GM21526 (cell line): ENCODE results near the gene CHRNA7.
"Not testable (repeated sequence)": the region's sequence is repeated elsewhere in the genome, so short reads cannot be mapped to it uniquely, and the experiment has no call there.

Source experiments
- ATAC-seq: cut with Tn5 transposase; IDR thresholded peaks from one replicate; pipeline ENCODE4 v1.9.1; 2021; ENCODE audit warnings: moderate library complexity; ENCODE audit not compliant: unreplicated experiment, low FRiP score

CHRNA7 gene

DNA sequence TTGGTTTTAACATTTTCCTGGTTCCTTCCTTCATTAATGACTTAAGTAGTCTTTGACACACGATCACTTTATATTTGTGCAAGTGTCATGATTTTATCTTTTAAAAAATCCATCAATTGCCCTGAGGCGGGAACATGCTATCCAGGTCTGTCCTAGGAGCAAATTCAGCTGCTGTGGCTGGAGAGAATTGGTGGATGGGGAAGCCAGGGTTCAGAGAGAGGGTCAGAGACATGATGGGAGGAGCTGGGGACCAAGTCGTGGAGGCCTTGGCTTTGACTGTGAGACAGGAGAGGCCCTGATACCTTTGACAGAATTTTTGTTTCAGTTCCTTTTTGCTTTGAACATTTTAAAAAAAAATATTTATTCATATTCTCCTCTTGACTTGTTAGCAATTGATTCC, 89.0 kb downstream of the CHRNA7 start:
- no peak for ATAC-seq

DNA sequence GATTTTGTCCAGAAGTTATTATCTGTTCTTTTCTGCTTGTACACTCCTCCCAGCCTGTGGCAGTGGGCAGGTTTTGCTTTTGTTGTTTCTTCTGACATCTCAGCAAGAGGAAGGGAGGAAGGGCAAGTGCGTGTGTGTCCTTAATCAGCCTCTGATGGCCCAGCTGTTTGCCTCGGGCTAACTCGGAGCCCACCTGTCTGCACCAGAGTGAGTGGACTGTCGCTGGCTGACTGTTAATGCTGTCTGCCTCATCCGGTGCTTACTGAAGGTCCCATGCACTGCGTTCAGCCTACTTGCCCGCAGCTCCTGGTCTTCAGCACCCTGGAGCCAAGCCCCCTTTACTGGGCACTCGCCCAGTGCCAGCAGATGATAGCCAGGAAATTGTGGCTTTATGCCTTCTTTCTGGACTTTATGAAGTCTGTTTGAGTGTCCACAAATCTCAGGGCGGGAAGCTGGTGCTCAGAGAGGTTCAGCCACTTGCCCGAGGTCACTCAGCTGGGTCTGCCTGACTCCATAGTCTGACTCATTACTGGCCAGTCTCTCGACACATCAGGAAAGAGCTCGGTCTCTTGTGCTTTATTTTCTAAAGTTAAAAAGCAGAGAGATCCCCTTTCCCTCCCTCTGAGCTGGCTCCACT, 89.5 kb downstream of the CHRNA7 start:
- no peak for ATAC-seq

DNA sequence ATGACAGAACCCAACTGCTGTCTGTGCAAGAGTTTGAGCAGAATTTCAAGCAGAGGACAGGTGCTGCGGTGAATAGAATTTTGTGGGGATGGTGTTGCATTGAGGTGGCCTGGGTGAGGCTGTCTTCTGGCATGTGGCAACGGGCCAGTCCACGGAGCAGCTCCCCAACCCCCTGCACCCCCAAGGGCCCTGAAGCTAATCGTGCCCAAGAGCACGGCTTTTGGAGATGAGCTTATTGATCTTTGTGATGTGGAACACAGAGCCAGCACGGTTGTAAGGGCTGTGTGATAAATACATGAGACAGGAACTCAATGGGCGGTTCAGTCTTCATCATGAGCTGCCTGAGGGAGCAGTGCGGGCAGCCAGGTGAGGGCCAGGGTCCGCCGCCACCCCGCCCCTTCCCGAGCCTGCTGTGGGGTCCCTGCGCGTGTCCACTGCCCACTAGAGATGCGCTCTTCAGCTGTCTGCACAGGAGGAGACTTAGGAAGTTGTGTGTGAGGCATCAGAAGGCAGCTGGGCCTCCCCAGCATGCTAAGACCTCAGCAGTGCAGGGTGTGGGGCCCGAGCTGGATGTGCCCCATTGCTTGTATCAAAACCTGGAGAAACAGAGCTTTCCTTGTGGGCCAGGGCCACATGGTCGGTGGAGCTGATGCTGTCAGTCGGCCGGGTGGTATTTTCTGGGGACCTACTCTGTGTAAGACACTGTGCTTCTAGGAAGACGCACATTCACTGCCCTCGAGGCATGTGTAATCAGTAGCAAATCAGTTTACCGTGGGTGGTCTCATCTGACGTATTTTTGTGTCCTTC, 90.5 kb downstream of the CHRNA7 start:
- no peak for ATAC-seq

DNA sequence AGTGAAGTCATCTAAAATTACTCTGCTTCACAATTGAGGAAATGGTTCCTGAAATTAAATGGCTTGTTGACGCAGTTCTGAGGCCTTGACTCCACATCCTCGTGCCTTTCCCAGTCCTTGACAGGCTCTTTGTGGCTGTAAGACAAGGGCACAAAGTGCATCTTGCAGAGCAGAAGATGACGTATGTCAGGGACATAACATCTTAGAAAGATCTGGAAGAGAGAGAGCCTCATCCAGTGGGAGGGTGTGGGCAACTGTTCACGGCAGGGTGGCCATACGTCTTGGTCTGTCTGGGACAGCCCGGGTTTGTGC, 91.0 kb downstream of the CHRNA7 start:
- ATAC-seq, result no peak

DNA sequence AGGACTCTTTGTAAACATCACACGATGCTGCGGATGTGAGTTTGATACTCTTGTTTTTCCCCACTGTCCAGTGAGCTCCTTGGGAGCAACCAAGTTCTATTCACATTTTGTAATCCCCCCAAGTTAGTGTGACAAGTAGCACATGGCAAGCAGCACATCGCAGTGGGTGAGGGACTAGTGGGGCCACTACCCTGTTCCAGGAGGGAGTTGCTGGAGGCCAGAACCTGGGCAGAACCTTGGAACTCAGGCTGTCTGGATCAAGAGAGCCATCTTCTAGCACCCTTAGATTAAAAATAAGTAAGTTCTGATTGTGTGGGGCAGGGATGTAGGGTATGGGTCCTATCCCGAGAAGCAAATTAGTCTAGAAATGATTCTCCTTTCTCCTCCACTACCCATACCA, 91.7 kb downstream of the CHRNA7 start:
- ATAC-seq, result no peak

DNA sequence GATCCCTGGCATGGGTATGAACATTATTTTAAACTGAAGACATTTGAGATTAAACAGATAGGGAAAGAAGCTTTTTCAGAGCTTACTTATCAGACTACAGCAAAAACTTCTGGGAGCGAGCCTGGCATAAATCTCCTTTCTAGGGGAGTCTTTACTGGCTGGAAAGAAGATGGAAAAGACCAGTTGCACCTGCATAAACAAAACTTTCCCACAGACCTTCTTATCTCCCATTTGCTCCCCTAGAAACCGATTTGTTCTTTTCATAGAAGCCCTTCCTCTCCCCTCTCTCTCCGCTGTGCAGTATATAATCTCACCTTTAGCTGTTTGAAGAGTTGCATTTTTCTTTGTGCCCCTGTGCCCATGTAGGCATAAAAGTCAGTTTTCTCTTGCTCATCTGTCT, 93.2 kb downstream of the CHRNA7 start:
- no peak for ATAC-seq

DNA sequence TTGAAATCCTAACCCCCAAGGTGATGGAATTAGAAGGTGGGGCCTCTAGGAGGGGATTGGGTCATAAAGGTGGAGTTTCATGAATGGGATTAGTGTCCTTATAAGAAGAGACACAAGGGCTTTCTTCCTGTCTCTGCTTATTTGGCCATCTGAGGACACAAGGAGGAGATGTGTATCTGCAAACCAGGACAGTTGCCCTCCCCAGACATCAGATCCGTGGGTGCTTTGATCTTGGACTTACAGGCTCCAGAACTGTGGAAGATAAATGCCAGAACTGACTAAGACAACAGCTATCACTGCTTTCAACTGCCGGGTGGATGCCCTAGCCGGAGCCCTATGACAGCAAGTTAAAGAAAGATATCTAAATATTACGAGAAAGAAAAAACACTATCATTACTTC, 94.4 kb downstream of the CHRNA7 start:
- ATAC-seq, result no peak

DNA sequence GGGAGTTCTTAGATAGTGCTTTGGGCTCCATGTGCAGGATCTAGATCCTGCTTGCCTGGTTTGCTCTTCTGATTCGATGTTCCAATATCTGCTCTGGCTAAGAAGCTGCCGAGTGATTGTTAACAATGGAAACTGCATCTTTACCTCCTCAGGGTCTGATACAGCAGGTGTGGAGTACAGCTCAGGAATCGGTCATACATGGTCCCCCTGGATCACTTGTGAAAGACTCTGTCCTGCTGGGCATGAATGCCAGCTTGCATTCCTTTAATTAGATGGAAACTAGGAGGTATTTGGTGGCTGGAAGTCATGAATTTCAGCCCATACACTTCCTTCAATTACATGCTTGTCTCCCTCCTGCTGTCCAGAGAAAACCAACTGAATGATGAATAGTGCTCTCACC, 95.3 kb downstream of the CHRNA7 start:
- no peak for ATAC-seq

DNA sequence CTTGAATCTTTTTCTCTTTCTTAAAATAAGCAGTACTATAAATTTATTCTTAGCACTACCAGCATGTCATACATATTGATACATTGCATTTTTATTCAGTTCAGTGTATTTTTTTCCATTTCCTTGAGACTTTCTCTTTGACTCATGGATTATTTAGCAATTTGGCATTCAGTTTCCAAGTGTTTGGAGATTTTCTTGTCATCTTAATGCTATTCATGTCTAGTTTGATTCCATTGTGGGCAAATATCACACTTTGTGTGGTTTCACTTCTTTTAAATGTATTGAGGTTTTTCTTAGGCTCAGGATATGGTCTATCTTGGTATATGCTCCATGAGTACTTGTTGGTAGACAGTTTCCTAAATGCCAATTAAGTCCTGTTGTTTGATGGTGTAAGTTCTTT, 99.5 kb downstream of the CHRNA7 start:
- no peak for ATAC-seq

DNA sequence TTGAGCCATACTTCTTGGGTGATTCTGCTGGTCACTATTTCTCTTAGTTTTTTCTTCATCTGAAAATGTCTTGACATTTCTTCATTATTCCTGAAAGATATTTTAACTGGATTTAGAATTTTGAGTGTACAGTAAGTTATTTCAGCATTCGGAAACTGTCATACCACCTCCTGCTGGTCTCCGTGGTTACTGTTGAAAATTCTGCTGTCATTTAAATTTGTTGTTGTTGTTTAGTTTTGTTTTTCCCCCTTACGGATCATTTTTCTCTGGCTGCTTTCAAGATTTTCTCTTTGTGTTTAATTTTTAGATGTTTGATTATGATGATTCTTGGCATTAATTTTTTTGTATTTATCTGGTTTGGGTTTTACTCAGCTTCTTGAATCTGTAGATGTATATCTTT, 100.5 kb downstream of the CHRNA7 start:
- ATAC-seq, result no peak

DNA sequence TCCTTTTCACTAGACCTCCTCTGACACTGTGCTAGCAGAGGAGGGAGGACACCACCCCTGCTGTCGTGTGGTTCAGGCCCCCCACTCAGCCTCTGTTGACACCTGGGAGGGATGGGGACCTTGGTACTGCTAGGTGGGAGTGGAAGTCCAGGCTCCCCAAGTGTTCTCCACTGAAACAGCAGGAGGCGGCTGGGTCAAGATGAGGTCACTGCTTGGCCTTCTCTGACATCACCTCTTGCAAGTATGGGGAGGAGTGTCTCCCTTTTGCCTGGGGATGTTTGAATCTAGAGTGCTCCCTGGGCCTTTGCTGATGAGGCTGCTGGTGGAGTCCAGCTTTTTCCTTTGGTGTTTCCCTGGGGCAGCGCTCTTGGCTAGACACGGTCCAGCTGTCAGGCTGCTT, 101.5 kb downstream of the CHRNA7 start:
- ATAC-seq, result no peak

DNA sequence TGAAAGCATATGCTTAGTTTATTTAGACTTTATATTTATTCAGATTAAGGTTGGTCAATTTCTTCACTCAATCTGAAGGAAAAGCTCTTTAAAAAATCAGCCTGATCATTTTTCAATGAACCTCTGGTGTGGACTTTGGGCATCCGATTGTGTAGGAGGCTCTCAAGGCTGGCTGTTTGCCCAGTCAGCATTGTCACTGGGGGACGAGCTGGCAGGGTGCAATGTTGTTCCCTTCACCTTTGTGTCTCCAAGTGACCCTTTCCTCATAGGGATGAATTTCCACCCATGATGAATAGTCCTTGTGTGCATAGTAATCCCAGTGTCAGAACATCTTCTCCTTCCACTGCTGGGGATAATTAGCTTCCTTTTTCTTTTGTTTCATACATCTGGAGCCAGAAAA, 102.5 kb downstream of the CHRNA7 start:
- ATAC-seq, result no peak

DNA sequence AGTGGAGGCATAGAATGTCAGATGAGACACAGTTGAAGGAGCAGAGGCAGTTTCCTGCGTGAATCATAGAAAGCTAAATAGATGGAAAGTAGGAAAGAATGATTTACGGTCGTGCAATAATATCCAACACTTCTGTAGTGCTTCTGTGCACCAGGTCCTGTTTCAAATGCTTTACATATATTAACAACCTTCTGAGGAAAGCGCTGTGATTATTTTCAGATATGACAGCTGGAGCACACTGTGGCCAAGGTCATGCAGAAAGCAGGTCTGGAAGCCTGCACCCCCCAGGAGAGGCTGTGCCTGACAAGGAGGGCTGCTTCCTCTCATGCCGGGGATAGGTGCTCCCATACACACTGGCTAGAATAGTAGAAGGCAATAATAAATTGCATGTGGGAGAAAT, 104.5 kb downstream of the CHRNA7 start:
- no peak for ATAC-seq

DNA sequence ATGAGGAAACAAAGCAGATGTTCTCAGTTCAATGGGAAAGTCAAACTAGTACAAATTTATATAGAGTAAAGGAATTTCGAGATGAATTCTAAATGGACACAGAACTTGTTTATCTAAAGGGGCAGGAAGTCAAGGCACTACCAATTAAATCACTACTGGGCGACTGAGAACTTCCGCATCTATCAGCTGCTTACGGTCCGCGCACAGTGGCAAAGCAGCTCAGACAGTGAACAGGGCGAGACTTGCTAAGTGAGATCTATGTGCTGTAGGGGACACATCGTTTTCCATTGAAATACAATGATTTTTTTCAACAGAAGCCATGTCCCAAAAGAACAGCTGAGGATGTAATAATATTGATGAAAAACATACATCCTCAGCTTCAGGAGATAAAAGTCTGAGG, 105.0 kb downstream of the CHRNA7 start:
- no peak for ATAC-seq

DNA sequence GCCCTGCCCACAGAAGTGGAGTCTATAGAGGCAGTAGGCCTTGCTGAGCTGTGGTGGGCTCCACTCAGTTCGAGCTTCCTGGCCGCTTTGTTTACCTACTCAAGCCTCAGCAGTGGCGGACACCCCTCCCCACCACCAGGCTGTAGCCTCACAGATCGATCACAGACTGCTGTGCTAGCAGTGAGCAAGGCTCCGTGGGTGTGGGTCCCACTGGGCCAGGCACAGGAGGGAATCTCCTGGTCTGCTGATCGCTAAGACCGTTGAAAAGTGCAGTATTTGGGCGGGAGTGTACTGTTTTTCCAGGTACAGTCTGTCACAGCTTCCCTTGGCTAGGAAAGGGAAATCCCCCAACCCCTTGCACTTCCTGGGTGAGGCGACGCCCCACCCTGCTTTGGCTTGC, 115.2 kb downstream of the CHRNA7 start:
- not testable (repeated sequence) for ATAC-seq

DNA sequence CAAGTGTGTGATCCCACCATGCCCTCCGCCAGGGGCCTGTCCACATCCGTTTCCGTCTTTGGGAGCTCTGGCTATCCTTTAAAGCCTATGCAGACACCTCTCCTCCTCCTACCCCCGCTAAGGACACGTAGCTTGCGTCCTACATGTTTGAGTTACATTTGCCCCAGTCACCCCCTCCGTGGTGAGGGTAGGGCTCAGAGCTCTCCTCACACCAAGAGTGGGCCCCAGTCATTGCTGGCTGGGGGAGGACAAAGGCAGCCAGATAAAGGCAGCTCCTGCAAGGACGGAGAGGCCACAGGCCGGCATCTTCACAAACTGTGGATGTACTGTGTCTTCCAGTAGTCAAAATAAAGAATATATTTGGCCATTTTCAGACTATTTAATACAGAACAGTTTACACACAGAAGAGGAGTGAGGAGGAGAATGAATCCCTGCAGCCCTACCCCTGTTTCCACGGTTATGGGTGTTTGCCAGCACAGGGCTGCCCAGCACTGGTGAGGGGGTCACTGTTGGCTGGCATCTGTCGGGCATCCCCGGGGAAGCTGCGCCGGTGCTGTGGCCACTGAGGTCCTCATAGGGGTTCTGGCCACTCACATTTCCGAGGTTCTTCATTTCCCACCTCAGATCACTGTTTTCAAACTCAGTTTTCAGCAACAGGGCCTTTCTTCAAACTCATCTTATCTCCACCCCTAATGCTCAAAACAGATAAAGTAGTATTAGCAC, 118.7 kb downstream of the CHRNA7 start:
- ATAC-seq, result no peak

DNA sequence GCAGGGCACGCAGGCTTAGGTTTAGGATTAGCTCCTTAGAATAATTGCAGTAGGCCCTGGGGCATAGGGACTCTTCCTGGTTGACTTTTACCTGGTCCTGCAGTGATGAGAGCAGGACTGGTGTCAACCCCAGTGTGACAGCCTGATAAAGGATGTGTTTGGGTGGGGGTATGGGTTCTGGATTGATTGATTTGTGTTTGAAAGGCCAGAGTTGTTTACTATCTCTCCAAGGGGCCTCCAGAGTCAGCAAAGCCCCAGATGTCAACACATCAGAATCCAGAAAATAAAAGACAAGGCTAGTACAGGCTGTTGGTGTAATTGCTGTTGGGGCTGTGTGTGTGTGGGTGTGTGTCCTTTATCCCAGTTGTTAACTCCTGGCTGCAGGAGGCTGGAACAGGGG, 122.3 kb downstream of the CHRNA7 start:
- no peak for ATAC-seq

DNA sequence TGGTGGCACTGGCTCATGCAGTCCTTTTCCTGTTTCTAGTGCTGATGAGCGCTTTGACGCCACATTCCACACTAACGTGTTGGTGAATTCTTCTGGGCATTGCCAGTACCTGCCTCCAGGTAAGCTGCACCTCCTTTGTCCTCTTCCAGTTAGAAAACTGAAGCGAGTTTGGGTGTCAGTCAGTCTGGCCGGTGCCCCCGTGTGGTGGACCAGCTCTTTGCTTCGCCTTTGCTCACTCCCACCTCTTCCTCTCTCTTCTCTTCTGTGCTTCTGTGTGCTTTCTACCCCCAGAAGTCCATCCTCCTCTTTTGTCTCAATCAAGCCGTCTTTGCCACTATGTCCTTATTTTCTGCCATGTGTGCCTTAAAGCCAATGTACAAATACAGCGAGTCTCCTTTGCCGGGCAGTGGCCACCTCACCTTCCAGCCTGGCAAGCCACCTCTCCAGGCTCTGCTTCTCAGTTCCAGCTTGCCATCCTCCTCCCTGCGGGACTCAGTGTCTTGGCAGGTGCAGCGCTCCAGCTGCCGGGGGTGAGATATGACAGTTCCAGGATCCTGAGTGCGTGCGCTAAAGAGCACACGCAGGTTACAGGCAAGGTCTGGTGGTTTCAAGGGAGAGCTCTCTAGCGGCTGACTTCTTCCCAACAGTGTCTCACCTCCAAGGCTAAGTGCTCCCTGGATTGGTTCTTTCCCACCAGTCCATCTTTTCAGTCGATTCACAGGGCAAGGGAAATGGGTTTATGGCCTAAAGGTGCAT, 123.7 kb downstream of the CHRNA7 start:
- ATAC-seq, result not testable (repeated sequence)

DNA sequence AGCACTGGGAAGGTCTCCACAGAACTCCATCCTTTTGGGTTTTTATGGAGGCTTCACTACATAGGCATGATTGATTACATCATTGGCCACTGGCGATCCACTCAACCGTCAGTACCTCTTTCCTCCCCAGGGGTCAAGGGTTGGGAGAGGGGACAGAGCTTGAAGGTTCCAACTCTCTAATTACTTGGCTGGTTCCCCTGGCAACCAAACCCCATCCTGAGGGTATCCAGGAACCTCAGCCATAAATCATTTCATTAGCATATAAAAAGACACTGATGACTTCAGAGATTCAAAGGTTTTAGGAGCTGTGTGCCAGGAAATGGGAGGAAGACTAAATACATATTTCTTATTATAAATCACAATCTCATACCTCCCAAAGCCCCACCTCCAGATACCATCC, 131.8 kb downstream of the CHRNA7 start:
- not testable (repeated sequence) for ATAC-seq

DNA sequence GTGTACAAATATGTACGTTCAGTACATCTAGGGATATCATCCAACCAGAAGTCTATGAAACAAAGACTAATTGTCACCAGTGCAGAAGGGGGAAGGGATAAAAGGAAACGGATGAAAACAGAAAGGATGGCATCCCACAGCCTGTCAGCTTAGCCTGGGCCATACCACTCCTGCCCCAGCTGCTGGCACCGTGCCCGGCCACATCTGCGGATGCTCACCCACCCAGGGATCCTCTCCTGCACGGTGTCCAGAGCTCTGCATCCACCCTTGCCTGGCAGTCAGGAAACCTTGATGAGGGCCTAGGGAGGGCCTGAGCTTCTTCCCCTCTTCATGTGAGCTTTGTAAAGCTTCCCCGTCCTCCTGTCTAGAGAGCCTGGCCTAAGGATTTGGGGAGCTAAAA, 133.8 kb downstream of the CHRNA7 start:
- not testable (repeated sequence) for ATAC-seq

DNA sequence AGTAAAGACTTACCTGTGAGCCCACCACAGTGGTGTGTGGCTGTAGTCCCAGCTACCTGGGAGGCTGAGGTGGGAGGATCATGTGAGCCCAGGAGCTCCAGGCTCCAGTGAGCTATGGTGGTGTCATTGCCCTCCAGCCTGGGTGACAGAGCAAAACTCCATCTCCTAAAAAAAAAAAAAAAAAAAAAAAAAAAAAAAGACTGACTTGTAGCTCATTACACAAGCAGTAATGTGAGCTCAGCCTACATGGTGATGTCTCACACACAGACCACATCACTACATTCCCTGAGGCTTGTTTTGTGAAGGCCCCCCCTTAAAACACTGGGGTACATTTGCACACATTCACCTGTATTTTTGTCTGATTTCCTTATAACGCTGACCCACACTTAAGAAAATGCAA, 134.4 kb downstream of the CHRNA7 start:
- ATAC-seq, result not testable (repeated sequence)
